ENCODE data around the gene HDAC4.

Gene HDAC4

DNA sequence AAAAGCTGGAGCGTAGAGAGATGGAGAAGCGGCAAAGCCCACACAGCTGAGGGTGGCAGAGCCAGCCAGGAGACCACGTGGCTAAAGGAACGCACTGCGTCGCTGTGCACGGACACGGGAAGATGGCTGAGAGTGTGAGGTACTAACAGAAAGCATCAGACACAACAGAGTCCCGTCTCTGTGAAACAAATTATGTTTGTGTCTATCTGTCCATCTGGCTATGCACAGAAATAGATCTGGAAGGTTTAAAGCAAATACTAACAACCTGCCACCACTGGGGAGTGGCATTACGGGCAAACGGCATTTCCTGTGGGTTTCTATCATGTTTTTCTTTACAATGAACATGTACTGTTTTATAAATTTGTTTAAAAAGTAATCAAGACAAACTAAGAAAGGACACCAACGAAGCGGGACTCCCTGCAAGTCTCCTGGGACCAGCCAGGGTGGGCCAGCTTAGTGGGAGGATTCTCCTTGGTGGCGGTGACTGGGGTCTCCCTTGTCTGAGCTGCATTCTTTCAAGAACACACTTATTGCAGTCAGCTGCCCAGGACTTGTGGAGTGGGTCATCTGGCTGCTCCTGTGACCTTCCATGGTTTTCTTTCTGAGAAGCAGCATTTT lies 290.8 kb downstream of the HDAC4 start:
- no peak for DNase-seq (ENCODE audit: low read depth, low spot score)

GRCh38 chr2:239109041-239109927 lies 291.5 kb downstream of the HDAC4 start:
- no peak for DNase-seq (ENCODE audit: low read depth, low spot score)

- DNase-seq (ENCODE audit: low read depth, low spot score): no peak
Observed at GRCh38 chr2:239108459-239108858, 292.4 kb downstream of the HDAC4 start.

DNA sequence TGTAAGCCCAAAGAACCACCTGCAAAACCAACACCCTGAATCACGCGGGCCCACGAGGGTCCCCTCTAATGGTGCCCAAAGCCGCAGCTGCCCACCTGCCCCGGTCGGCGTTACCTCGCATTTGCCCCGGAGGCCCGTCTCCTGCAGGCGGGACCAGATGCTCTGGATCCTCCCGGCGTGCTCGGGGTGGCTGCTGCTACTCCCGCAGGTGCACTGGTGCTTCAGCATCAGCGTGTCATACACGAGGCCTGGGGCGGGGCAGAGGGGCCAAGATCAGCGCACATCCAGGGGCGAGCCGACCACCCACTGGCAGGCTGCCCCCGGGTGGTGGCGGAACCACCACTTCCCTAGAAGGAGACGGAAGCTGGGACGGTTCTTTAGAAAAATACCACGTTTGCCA lies 292.9 kb downstream of the HDAC4 start:
- no peak for DNase-seq (ENCODE audit: low read depth, low spot score)

DNA sequence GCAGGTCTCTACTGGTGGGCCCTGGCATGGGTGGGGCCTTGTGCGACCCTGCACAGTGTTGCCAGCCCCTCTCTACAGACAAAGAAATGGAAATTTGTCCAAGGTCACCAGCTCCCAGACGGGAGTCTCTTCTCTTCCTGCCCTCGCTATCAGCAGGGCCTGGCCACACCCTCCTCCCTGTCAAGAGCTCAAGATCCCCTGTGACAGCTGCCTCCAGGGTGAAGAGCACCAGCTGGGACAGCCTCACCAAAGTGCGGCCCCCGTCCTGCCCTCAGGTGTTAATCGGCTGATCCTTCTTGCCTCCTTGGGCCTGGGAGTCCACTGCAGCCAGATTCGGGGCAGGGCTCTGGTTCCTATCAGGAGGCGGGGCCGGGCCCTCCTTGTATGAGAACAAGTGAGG lies 293.9 kb downstream of the HDAC4 start:
- no peak for DNase-seq (ENCODE audit: low read depth, low spot score)

DNA sequence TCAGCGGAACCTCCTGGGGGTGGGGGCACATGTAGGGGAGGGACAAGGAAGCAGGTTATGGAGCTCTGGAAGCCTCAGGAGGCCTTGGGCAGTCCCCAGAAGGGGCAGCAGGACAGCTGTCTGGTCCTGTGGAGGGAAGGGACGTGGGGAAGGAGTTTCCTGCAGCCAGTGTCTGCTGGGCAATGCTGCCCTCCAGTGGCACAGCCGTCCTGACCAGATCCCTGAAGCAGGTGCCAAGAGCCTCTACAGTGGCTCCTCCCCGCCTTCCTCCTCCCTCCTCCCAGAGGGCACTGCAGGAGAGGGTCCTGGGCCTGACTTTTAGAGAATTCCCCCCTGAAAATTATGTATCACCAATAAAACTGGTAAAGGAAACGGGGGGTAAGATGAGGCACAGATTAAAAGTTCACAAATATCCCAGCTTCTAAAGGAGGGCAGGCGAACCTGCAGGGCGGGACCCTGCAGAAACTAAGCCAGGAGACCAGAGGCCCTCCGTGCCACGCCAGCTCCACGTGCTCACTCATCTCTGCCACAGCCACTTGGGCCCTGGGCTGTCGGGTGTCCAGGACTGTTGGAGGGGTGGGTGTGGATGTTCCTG lies 294.4 kb downstream of the HDAC4 start:
- no peak for DNase-seq (ENCODE audit: low read depth, low spot score)

DNA sequence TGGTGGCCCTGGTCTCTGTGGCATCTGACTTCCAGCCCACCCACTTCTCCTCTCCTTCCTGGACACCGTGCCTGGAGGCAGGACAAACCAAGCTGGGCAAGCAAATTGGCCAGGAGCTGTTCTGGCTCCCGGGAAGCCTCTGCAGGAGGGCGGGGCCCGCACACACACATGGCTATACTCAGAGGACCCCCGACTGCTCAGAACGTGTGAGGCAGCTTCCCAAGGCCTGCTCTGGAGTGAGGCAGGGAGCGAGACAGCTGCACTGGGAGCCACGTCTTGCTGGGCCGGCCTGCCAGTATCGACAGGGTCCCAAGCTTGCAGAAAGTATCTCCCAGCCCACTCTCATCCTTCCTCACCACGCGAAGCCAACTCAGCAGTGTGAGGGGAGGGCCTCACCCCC lies 295.6 kb downstream of the HDAC4 start:
- DNase-seq (ENCODE audit: low read depth, low spot score): no peak

DNA sequence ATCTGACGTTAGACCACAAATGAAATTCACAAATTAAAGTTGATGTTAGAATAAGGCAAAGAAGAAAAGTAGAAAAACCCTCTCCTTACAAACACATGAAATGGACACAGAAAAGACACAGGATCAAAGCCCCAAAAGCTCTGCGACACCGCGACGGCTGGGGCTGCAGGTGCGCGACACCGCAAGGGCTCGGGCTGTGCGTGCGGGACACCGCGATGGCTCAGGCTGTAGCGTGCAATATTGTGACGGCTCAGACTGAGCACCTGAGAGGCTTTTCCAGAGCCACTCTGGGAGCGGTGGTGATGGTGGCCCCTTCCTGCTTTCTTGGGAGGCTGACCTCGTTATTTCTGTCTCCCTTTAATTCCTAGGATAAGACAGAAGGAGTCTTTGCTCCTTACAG lies 296.0 kb downstream of the HDAC4 start:
- no peak for DNase-seq (ENCODE audit: low read depth, low spot score)

DNA sequence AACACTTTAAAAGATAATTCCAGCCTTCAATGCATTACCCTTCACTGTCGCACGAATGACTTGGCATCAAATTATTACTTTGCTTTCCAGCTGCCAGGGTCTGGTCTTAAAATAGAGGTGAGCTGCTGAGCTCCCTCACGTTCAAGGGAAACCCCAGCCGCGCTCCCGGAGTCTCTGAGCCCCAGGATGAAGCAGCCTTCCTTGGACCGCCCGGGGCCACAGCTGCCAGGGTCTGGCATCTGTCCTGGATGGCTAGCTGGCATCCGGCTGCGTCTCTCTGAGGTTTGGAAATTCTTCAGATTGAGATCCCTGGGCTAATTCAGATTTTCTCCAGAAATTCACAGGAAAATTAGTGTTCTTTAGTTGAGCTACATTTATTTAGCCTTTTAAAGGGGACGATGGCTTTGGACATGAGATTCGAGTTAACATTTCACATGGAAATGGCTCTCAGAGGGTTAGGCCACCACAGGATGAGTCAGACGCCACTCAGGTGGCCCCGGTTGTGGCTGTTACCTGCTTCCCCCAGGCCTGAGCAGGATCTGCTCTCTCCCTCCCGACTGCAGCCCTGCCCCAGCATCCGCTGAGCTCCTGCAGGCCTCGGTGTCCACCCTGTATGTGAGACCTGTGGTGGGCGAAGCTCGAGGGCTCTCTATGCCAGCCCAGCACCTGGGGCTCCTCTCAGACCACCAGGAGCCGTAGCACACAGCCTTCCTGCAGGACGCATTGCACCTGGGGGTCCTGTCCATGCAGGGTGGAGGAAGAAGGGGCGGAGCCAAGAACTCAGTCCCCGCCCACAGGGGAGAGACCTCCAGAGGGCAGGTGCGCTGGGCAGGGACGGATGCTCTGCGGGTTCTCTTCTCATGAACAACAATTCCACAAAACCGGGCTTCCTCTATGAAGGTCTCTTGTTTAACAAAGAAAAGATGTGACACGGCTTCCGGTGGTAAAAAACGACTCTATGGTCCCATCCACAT lies 297.4 kb downstream of the HDAC4 start:
- DNase-seq (ENCODE audit: low read depth, low spot score): no peak

DNA sequence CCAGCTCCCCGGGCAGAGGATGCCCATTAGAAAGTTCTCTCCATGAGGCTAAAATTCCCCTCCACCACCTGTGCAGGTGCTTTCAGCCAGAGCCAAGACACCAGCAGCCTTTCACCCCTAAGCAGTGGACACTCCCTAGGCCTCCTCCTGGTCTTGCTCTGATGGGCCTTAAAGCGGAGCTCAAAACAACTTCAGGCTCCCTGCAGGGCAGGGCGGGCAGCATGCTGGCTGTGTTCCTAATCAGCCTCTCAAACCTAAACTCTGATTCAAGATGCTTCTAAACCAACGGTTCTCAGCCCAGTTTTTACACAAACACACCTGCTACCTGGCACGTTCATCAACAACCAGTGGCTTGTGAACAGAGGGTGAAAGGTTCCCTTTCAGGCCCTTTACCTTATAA lies 298.6 kb downstream of the HDAC4 start:
- no peak for DNase-seq (ENCODE audit: low read depth, low spot score)

GRCh38 chr2:239101807-239102206 lies 299.0 kb downstream of the HDAC4 start:
- no peak for DNase-seq (ENCODE audit: low read depth, low spot score)

DNA sequence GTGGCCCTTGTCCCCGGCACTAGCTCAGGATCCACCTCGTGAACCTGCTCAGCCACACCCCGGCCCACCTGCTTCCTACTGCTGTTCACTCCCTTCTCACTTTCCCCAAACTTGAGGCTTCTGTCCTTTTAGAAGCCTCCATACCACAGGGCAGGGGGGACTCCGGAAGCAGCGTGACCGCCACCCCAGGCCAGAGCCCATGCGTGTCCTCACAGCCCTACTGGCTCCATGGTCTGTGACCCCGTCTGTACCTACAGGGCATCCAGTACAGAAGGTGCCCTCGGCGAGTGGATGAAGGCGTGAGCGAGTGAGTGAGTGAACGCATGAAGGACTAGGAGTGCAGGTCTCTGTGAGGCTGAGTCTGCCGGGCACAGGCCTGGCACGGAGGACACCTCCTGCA lies 299.7 kb downstream of the HDAC4 start:
- no peak for DNase-seq (ENCODE audit: low read depth, low spot score)

- no peak for DNase-seq (ENCODE audit: low read depth, low spot score)
Observed at GRCh38 chr2:239099474-239099873, 301.3 kb downstream of the HDAC4 start.

GRCh38 chr2:239098288-239098970 lies 302.4 kb downstream of the HDAC4 start:
- no peak for DNase-seq (ENCODE audit: low read depth, low spot score)

DNA sequence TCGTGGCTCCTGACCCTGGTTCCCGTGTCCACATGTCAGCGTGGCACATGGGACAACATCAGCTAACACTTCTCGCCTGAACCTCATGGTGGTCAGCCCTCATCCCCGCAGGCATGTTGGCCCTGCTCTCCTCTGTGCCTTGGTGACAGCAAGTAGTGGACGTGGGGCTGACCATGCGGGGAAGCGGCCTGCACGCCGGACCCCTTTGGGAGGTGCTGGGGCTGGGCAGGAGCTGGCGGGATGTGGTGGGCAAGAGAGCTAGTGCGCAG lies 303.5 kb downstream of the HDAC4 start:
- DNase-seq (ENCODE audit: low read depth, low spot score): no peak

DNA sequence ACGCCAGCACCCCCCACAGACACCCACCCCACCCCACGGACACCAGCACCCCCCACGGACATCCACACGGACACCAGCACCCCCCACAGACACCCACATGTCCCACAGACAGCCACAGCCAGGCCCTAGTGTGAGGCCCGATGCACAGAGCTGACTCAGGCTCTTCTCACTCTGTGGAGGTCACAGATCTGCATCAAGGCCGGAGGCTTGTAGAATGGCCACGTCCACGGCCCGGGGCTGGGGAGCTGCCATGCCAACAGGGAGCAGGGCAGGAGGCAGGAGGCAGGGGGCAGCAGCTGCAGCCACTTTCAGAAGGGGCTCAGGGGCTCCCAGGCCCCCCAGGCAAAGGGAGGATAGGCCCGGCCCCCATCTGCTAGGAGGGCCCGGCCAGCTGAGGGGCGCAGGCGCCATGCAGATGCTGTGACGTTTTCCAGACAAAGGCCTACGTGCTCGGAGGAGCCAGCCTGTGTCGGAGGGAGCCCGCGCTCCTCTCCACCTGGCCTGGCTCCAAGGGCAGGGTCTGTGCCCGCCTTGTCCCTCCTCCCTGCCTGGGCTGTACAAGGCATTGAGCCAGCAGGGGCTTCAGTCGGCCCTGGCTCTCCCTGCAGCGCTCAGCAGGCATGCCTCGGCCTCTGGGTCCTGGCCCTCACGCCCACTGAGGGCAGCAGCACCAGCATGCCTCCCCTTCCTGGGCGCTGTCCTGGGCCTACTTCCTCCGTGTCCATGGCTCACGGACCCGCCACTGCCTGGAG lies 304.0 kb downstream of the HDAC4 start:
- no peak for DNase-seq (ENCODE audit: low read depth, low spot score)

GRCh38 chr2:239095460-239096081 lies 305.2 kb downstream of the HDAC4 start:
- DNase-seq (ENCODE audit: low read depth, low spot score): no peak

DNA sequence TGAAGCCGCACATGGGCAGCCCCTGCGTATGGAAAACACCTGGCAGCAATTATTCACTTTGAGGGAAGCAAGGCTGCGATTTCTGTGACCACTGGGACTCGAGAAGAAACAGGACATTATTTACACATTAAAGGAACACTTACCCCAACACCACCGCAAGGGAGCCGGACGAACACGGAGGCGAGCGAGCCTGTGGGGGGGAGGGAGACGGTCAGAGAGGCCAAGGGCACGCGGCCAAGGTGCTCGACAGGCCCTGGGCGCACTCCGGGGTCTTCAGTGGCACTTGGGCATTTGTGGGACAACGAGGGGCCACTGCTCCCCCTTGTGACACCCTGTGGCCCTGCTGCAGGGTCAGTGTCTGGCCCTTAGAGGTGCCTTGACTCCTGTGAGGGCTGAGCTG lies 306.0 kb downstream of the HDAC4 start:
- DNase-seq (ENCODE audit: low read depth, low spot score): no peak

DNA sequence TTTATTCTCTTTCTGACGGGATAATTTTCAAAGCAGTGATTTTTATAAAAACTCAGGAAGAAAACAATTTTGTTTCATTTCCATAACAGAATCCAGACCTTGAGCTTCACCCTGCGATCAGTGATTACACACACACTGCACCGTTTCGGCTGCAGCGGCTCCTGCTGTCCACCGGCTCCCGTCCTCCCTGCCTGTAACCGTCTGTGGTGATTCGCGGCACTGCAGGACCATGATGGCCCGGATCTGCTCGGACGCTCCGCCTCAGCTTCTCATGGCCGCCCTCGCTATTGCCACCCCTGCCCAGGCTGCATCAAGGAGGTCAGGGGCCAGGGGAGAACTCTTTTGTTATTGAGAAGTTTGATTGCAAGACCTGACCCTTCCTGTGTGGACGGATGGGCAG lies 306.9 kb downstream of the HDAC4 start:
- DNase-seq (ENCODE audit: low read depth, low spot score): no peak

GRCh38 chr2:239093542-239093941 lies 307.3 kb downstream of the HDAC4 start:
- no peak for DNase-seq (ENCODE audit: low read depth, low spot score)
